DOHH2 (cell line): ENCODE data around the gene FAM89B.

ENCODE experiments used
- H3F3A ChIP-seq: fragments of 200-600 bp; sonication (generic), shearing (Covaris generic); 2 replicates; pipeline ENCODE4 v1.6.0; 2016; ENCODE audit warnings: antibody characterized with exemption, mild to moderate bottlenecking; ENCODE audit not compliant: control insufficient read depth, insufficient read depth
- H3K27ac ChIP-seq: fragments of 200-600 bp; sonication (generic); 2 replicates; pipeline ENCODE4 v1.5.1; 2014; ENCODE audit warnings: low read depth, mild to moderate bottlenecking, low read length, moderate library complexity
- H3K27me3 ChIP-seq: fragments of 200-600 bp; sonication (generic); 2 replicates; pipeline ENCODE4 v1.6.1; 2014; ENCODE audit warnings: mild to moderate bottlenecking, low read length, mixed read lengths; ENCODE audit not compliant: control insufficient read depth
- H3K36me3 ChIP-seq: fragments of 200-600 bp; sonication (generic); 2 replicates; pipeline ENCODE4 v1.6.1; 2014; ENCODE audit warnings: mild to moderate bottlenecking, low read length, moderate library complexity, mixed read lengths; ENCODE audit not compliant: control insufficient read depth
- H3K4me1 ChIP-seq: fragments of 200-600 bp; sonication (generic); 2 replicates; pipeline ENCODE4 v1.6.1; 2014; ENCODE audit warnings: mild to moderate bottlenecking, low read length, mixed read lengths; ENCODE audit not compliant: control insufficient read depth
- H3K4me2 ChIP-seq: fragments of 200-600 bp; sonication (generic); 2 replicates; pipeline ENCODE4 v1.6.0; 2014; ENCODE audit warnings: mild to moderate bottlenecking, low read length, moderate library complexity
- H3K4me3 ChIP-seq: fragments of 200-600 bp; sonication (generic); 2 replicates; pipeline ENCODE4 v1.5.1; 2014; ENCODE audit warnings: mild to moderate bottlenecking, low read length, mixed read lengths
- H3K79me2 ChIP-seq: fragments of 200-600 bp; sonication (generic); 2 replicates; pipeline ENCODE4 v1.6.1; 2014; ENCODE audit warnings: mild to moderate bottlenecking, low read length, mixed read lengths; ENCODE audit not compliant: control insufficient read depth
- H3K9me2 ChIP-seq: fragments of 200-600 bp; sonication (generic); replicated peaks from 2 replicates; pipeline ENCODE4 v1.6.1; 2014; ENCODE audit warnings: mild to moderate bottlenecking, low read length, mixed read lengths; ENCODE audit not compliant: control insufficient read depth
- H3K9me3 ChIP-seq: fragments of 200-600 bp; sonication (generic); 2 replicates; pipeline ENCODE4 v1.6.1; 2014; ENCODE audit warnings: antibody characterized with exemption, low read length, mixed read lengths; ENCODE audit not compliant: control insufficient read depth, insufficient read depth
- H4K20me1 ChIP-seq: fragments of 200-600 bp; sonication (generic); 2 replicates; pipeline ENCODE4 v1.6.0; 2014; ENCODE audit warnings: low read depth, mild to moderate bottlenecking, antibody characterized with exemption, low read length, moderate library complexity; ENCODE audit not compliant: control insufficient read depth, insufficient read depth
- EZH2phosphoT487 ChIP-seq: fragments of 200-600 bp; sonication (generic); IDR thresholded peaks from 2 replicates; pipeline ENCODE4 v1.6.1; 2017; ENCODE audit warnings: borderline replicate concordance, mild to moderate bottlenecking, antibody characterized with exemption, low read length, moderate library complexity, mixed read lengths
- TF ChIP-seq, protein P1 (sequence below): fragments of 200-600 bp; sonication (generic); IDR thresholded peaks from one replicate; pipeline ENCODE4 v1.5.1; 2014; ENCODE audit warnings: antibody characterized with exemption, mild to moderate bottlenecking, low read depth, low read length; ENCODE audit not compliant: poor library complexity, severe bottlenecking

The FAM89B gene

GRCh38 chr11:65585396-65586246 is 13.3 kb downstream of the FAM89B start:
- no peak overlapping the region for H3K4me2 ChIP-seq
- H3F3A ChIP-seq: 0 out of 2 replicates have a peak, but pooled peaks cover 3% of the 10 kb centered on the region
- no peak overlapping the region for H3K27ac ChIP-seq
- H3K4me3 ChIP-seq: no peak overlapping the region
- H3K79me2 ChIP-seq: no peaks in the 10 kb centered on the region
- peaks cover 28% of the 10 kb centered on the region for H3K4me1 ChIP-seq
- H4K20me1 ChIP-seq: no peaks in the 10 kb centered on the region
- H3K36me3 ChIP-seq: peaks cover 12% of the 10 kb centered on the region
- H3K27me3 ChIP-seq: no peaks in the 10 kb centered on the region
- H3K9me3 ChIP-seq: no peaks in the 10 kb centered on the region
- TF ChIP-seq, protein P1, sequence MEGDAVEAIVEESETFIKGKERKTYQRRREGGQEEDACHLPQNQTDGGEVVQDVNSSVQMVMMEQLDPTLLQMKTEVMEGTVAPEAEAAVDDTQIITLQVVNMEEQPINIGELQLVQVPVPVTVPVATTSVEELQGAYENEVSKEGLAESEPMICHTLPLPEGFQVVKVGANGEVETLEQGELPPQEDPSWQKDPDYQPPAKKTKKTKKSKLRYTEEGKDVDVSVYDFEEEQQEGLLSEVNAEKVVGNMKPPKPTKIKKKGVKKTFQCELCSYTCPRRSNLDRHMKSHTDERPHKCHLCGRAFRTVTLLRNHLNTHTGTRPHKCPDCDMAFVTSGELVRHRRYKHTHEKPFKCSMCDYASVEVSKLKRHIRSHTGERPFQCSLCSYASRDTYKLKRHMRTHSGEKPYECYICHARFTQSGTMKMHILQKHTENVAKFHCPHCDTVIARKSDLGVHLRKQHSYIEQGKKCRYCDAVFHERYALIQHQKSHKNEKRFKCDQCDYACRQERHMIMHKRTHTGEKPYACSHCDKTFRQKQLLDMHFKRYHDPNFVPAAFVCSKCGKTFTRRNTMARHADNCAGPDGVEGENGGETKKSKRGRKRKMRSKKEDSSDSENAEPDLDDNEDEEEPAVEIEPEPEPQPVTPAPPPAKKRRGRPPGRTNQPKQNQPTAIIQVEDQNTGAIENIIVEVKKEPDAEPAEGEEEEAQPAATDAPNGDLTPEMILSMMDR: no peak
- no peak for TF ChIP-seq EZH2phosphoT487
- no peaks in the 10 kb centered on the region for H3K9me2 ChIP-seq

DNA sequence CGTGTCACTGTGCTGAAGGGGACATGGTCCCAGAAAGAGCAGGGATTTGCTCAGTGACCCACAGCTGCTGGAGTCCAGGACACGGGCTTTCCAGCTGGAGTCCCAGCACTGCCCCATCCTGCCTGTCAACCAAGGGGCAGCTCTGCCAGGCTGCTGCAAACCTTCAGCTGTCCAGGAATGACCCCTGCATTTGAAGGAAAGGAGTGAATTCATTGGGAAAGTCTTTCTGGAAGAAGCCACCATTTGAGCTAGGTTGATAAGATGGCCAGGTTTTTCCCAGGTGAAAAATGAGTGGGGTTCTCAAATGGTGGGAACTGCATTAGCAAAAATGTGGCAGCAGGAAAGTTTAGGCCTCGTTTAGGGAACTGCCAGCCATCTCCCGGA is 13.9 kb downstream of the FAM89B start:
- H3K4me2 ChIP-seq: no peak overlapping the region
- peaks cover 28% of the 10 kb centered on the region for H3K4me1 ChIP-seq
- no peaks in the 10 kb centered on the region for H3K9me3 ChIP-seq
- H3K79me2 ChIP-seq: no peaks in the 10 kb centered on the region
- H3K27ac ChIP-seq: no peak overlapping the region
- no peaks in the 10 kb centered on the region for H4K20me1 ChIP-seq
- H3K27me3 ChIP-seq: no peaks in the 10 kb centered on the region
- H3F3A ChIP-seq: 0 out of 2 replicates have a peak, but pooled peaks cover 3% of the 10 kb centered on the region
- H3K4me3 ChIP-seq: no peak overlapping the region
- TF ChIP-seq, protein P1: no peak
- no peak for TF ChIP-seq EZH2phosphoT487
- peaks cover 9% of the 10 kb centered on the region for H3K36me3 ChIP-seq
- H3K9me2 ChIP-seq: no peaks in the 10 kb centered on the region

DNA sequence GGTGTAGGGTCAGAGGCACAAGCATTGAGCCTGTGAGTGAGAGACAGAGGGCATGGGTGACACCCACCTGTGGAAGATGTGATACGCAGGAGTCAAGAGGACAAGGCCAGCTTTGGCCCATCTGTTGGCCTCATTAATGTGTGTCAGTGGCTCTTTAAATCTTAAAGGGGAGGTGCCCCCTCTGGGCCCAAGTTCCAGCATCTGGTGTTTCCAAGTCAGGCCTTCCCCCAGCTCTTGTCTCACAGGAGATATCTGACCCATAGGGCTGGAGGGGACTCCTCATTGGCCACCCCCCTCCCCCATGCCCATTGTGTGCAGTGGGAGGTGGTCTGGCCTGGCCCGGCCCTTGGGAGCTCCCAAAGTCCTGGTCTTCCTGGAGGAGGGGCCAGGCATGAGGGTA is 14.3 kb downstream of the FAM89B start:
- Histone ChIP-seq H3K36me3 (peaks cover 9% of the 10 kb centered on the region), H3K27ac (no peak overlapping the region), H3K27me3 (no peaks in the 10 kb centered on the region)

More for the DNA sequence above, 14.3 kb downstream of the FAM89B start:
- no peaks in the 10 kb centered on the region for H3K9me2 ChIP-seq
- no peak overlapping the region for H3K4me3 ChIP-seq
- 0 out of 2 replicates have a peak, but pooled peaks cover 3% of the 10 kb centered on the region for H3F3A ChIP-seq
- H3K4me2 ChIP-seq: no peak overlapping the region
- H3K4me1 ChIP-seq: peaks cover 28% of the 10 kb centered on the region
- H3K9me3 ChIP-seq: no peaks in the 10 kb centered on the region
- H4K20me1 ChIP-seq: no peaks in the 10 kb centered on the region
- TF ChIP-seq, protein P1: no peak
- no peak for TF ChIP-seq EZH2phosphoT487
- H3K79me2 ChIP-seq: no peaks in the 10 kb centered on the region
